H9 (cell line): ENCODE measurements around the gene GATD1. TPM values are rescaled to one million over a fixed set of nuclear protein-coding genes. Genes with fewer than 3 reads are reported as not detected.

Experiments
- DNase-seq: peaks from one replicate; pipeline ENCODE4 v3.0.0-alpha.2; 2017
- H2AFZ ChIP-seq: one replicate; pipeline ENCODE4 v1.6.1; 2013; ENCODE audit warnings: mild to moderate bottlenecking, low read length, control low read depth, moderate library complexity
- H2AK5ac ChIP-seq: 2 replicates; pipeline ENCODE4 v1.6.1; 2013; ENCODE audit warnings: low read length, control low read depth, mixed read lengths; ENCODE audit not compliant: insufficient read length
- H2BK120ac ChIP-seq: one replicate; pipeline ENCODE4 v1.6.1; 2013; ENCODE audit warnings: low read depth, mild to moderate bottlenecking, low read length, control low read depth, inconsistent platforms; ENCODE audit not compliant: poor library complexity, severe bottlenecking
- H2BK12ac ChIP-seq: 2 replicates; pipeline ENCODE4 v1.6.1; 2013; ENCODE audit warnings: low read length, control low read depth, mixed read lengths, low read depth; ENCODE audit not compliant: insufficient read length
- H2BK15ac ChIP-seq: 2 replicates; pipeline ENCODE4 v1.6.1; 2013; ENCODE audit warnings: low read depth, low read length, control low read depth
- H2BK20ac ChIP-seq: one replicate; pipeline ENCODE4 v1.6.1; 2013; ENCODE audit warnings: low read depth, mild to moderate bottlenecking, low read length, control low read depth, inconsistent platforms; ENCODE audit not compliant: poor library complexity, severe bottlenecking
- H2BK5ac ChIP-seq: 2 replicates; pipeline ENCODE4 v1.6.1; 2013; ENCODE audit warnings: low read length, control low read depth, mixed read lengths; ENCODE audit not compliant: insufficient read length
- H3K14ac ChIP-seq: 2 replicates; pipeline ENCODE4 v1.6.1; 2013; ENCODE audit warnings: low read length, control low read depth; ENCODE audit not compliant: insufficient read depth
- H3K18ac ChIP-seq: 2 replicates; pipeline ENCODE4 v1.6.1; 2013; ENCODE audit warnings: low read depth, mild to moderate bottlenecking, mixed read lengths, low read length, control low read depth; ENCODE audit not compliant: insufficient read length
- H3K23ac ChIP-seq: 2 replicates; pipeline ENCODE4 v1.6.1; 2013; ENCODE audit warnings: low read length, control low read depth, mixed read lengths, low read depth; ENCODE audit not compliant: insufficient read length
- H3K23me2 ChIP-seq: 2 replicates; pipeline ENCODE4 v1.6.1; 2013; ENCODE audit warnings: low read depth, mild to moderate bottlenecking, mixed read lengths, low read length, control low read depth; ENCODE audit not compliant: insufficient read length, poor library complexity, severe bottlenecking
- H3K27ac ChIP-seq: 2 replicates; pipeline ENCODE4 v1.5.1; 2013; ENCODE audit warnings: low read length, control low read depth, mixed read lengths, low read depth; ENCODE audit not compliant: insufficient read length
- H3K27me3 ChIP-seq: 2 replicates; pipeline ENCODE4 v1.6.1; 2013; ENCODE audit warnings: low read length, control low read depth, inconsistent platforms; ENCODE audit not compliant: insufficient read depth
- H3K4ac ChIP-seq: 2 replicates; pipeline ENCODE4 v1.6.1; 2013; ENCODE audit warnings: low read depth, mild to moderate bottlenecking, control low read depth, inconsistent platforms, low read length, moderate library complexity
- H3K4me1 ChIP-seq: 2 replicates; pipeline ENCODE4 v1.6.1; 2013; ENCODE audit warnings: low read length, control low read depth, inconsistent platforms; ENCODE audit not compliant: insufficient read depth
- H3K4me2 ChIP-seq: 2 replicates; pipeline ENCODE4 v1.6.1; 2013; ENCODE audit warnings: low read length, control low read depth, mixed read lengths; ENCODE audit not compliant: insufficient read length, insufficient read depth
- H3K56ac ChIP-seq: 2 replicates; pipeline ENCODE4 v1.6.1; 2013; ENCODE audit warnings: low read depth, mild to moderate bottlenecking, mixed read lengths, low read length, control low read depth; ENCODE audit not compliant: insufficient read length
- H3K79me1 ChIP-seq: 2 replicates; pipeline ENCODE4 v1.6.1; 2013; ENCODE audit warnings: low read depth, mild to moderate bottlenecking, moderate library complexity, low read length, control low read depth, inconsistent platforms; ENCODE audit not compliant: insufficient read depth, poor library complexity, severe bottlenecking
- H3K79me2 ChIP-seq: 2 replicates; pipeline ENCODE4 v1.6.1; 2013; ENCODE audit warnings: low read length, control low read depth, inconsistent platforms; ENCODE audit not compliant: insufficient read depth
- H3K9ac ChIP-seq: 2 replicates; pipeline ENCODE4 v1.6.1; 2013; ENCODE audit warnings: low read length, control low read depth, mixed read lengths; ENCODE audit not compliant: insufficient read length; ENCODE audit errors: extremely low read depth
- H3K9me3 ChIP-seq: one replicate; pipeline ENCODE4 v1.6.1; 2013; ENCODE audit warnings: low read depth, low read length, inconsistent platforms; ENCODE audit not compliant: control insufficient read depth
- H3T11ph ChIP-seq: one replicate; pipeline ENCODE4 v1.6.1; 2013; ENCODE audit warnings: mild to moderate bottlenecking, low read length, control low read depth, inconsistent platforms
- H4K20me1 ChIP-seq: one replicate; pipeline ENCODE4 v1.6.1; 2013; ENCODE audit not compliant: control insufficient read depth, insufficient read length, insufficient read depth
- H4K5ac ChIP-seq: 2 replicates; pipeline ENCODE4 v1.6.1; 2013; ENCODE audit warnings: low read depth, mild to moderate bottlenecking, mixed read lengths, low read length, control low read depth; ENCODE audit not compliant: insufficient read length
- H4K8ac ChIP-seq: replicated peaks from 2 replicates; pipeline ENCODE4 v1.6.1; 2013; ENCODE audit warnings: low read length, control low read depth, mixed read lengths, low read depth; ENCODE audit not compliant: insufficient read length
- H4K91ac ChIP-seq: 2 replicates; pipeline ENCODE4 v1.6.1; 2013; ENCODE audit warnings: low read depth, mild to moderate bottlenecking, moderate library complexity, mixed read lengths, low read length, control low read depth; ENCODE audit not compliant: insufficient read length
- H3K27ac Mint-ChIP-seq, 3 experiments: 2 replicates in 2 of 3; 3 replicates in 1 of 3; pipeline ENCODE4 v1.8.0; 2020 to 2021; ENCODE audit warnings: mixed read lengths in 3 of 3, mild to moderate bottlenecking in 1 of 3, moderate library complexity in 1 of 3
- H3K27me3 Mint-ChIP-seq: 2 replicates; pipeline ENCODE4 v1.8.0; 2021; ENCODE audit warnings: low read depth, mild to moderate bottlenecking, moderate library complexity, mixed read lengths
- H3K36me3 Mint-ChIP-seq, 3 experiments: 2 replicates in 2 of 3; 3 replicates in 1 of 3; pipeline ENCODE4 v1.8.0; 2020 to 2021; ENCODE audit warnings: low read depth in 3 of 3, mixed read lengths in 3 of 3; ENCODE audit not compliant: insufficient read depth in 1 of 3
- H3K4me1 Mint-ChIP-seq, 2 experiments: 2 replicates each; pipeline ENCODE4 v1.8.0; 2020; ENCODE audit warnings: mixed read lengths in 2 of 2
- H3K4me3 Mint-ChIP-seq, 2 experiments: 2 replicates in 1 of 2; 3 replicates in 1 of 2; pipeline ENCODE4 v1.8.0; 2020 to 2021; ENCODE audit warnings: mild to moderate bottlenecking in 2 of 2, mixed read lengths in 2 of 2, moderate library complexity in 1 of 2
- H3K9me3 Mint-ChIP-seq, 2 experiments: 2 replicates in 1 of 2; 3 replicates in 1 of 2; pipeline ENCODE4 v1.8.0; 2020; ENCODE audit warnings: mild to moderate bottlenecking in 2 of 2, mixed read lengths in 2 of 2, moderate library complexity in 1 of 2
- CTCF ChIP-seq: fragments of 200-600 bp; sonication (generic); conservative IDR thresholded peaks from 3 replicates; pipeline ENCODE4 v1.8.0; 2021; ENCODE audit warnings: antibody characterized with exemption, mild to moderate bottlenecking
- WGBS: extraction: QIAGEN DNeasy Blood & Tissue Kit; methylation state at CpG from one replicate; pipeline ENCODE4 v1.1.7; 2013; ENCODE audit warnings: missing lambda C conversion rate, low lambda C conversion rate, mixed read lengths; ENCODE audit not compliant: insufficient read length; ENCODE audit errors: extremely low coverage; 5-methylcytosine and 5-hydroxymethylcytosine counted together
- total RNA-seq: library from RNA; stranded (reverse); gene quantifications from 2 replicates; pipeline ENCODE4 v1.2.1, GENCODE V29; 2021

Gene GATD1
- total RNA-seq, 1 experiment from 2014 or later: 60.0 TPM

DNA sequence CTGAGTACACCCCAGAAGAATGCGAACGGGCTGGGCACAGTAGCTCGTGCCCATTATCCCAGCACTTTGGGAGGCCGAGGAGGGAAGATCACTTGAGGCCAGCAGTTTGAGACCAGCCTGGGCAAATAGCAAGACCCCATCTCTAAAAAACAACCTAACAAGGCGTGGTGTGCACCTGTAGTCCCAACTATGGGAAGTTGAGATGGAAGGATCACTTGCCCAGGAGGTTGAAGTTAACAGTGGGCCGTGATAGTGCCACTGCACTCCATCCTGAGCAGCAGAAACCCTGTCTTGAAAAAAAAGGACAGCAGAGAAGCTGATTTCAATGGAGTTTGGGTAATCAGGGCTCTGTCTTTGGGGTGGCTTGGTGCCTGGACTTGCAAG, 35.8 kb upstream of the GATD1 start:
- no peak overlapping the region for H3K56ac ChIP-seq
- H2BK120ac ChIP-seq: no peak overlapping the region
- H2BK5ac ChIP-seq: no peak overlapping the region
- Mint-ChIP-seq H3K4me1 (peaks cover 12 to 34% of the 10 kb centered on the region in 2 experiments), H3K4me3 (no peak overlapping the region), H3K27ac (peak overlapping the region in 1 of 3 experiments; percentile 84; a peak in 1 of 7 replicates), H3K27me3 (no peaks in the 10 kb centered on the region; the same call in 1 of the 2 replicates), H3K36me3 (peaks cover 29 to 40% (median 30%) of the 10 kb centered on the region in 3 experiments), H3K9me3 (no peaks in the 10 kb centered on the region)
- H3K23me2 ChIP-seq: peaks cover 12% of the 10 kb centered on the region
- no peak overlapping the region for H2BK20ac ChIP-seq
- no peak overlapping the region for H2BK15ac ChIP-seq
- H4K20me1 ChIP-seq: no peaks in the 10 kb centered on the region
- no peak overlapping the region for H3K9ac ChIP-seq
- H3K4me2 ChIP-seq: no peak overlapping the region
- H2BK12ac ChIP-seq: no peak overlapping the region
- H3K4ac ChIP-seq: no peak overlapping the region
- no peak overlapping the region for H4K5ac ChIP-seq
- H3K23ac ChIP-seq: no peak overlapping the region
- H3K4me1 ChIP-seq: no peaks in the 10 kb centered on the region
- no peak overlapping the region for H2AK5ac ChIP-seq
- H4K91ac ChIP-seq: no peak overlapping the region
- H3K79me1 ChIP-seq: peaks cover 9% of the 10 kb centered on the region
- no peak overlapping the region for H3T11ph ChIP-seq
- no peak overlapping the region for H3K27ac ChIP-seq
- H3K14ac ChIP-seq: no peak overlapping the region
- H2AFZ ChIP-seq: no peak overlapping the region
- H3K27me3 ChIP-seq: no peaks in the 10 kb centered on the region
- H3K18ac ChIP-seq: no peak overlapping the region
- no CpG with 5 or more reads among the region's 6 CpGs for WGBS
- H4K8ac ChIP-seq: no peak overlapping the region
- TF ChIP-seq CTCF: no peak
- DNase-seq: no peak
- H3K9me3 ChIP-seq: no peaks in the 10 kb centered on the region
- H3K79me2 ChIP-seq: peaks cover 10% of the 10 kb centered on the region; the same call in 1 of the 2 replicates
